GM12874 (cell line): ENCODE measurements around the gene BLTP3A.

Source experiments
- TF ChIP-seq, protein P1 (sequence below): IDR thresholded peaks from 2 replicates; pipeline ENCODE4 v1.5.1; 2011; ENCODE audit warnings: low read depth, mild to moderate bottlenecking, control low read depth, low read length, moderate library complexity; ENCODE audit not compliant: insufficient read depth

The BLTP3A gene

DNA sequence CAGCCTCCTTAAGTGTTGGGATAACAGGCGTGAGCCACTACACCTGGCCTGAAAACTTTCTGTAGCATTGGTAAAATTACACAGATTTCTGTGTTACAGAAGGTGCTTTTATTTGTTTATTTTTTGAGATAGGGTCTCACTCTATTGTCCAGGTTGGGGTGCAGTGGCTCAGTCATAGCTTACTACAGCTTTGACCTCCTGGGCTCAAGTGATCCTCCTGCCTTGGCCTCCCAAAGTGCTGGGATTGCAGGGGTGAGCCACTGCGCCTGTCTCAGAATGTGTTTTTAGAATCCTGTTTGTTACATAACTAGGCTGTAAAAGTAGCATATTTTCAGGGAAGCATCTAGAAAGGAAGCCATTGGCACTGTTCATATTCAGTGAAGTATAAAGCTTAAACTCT is 16.9 kb upstream of the BLTP3A start:
- TF ChIP-seq, protein P1, sequence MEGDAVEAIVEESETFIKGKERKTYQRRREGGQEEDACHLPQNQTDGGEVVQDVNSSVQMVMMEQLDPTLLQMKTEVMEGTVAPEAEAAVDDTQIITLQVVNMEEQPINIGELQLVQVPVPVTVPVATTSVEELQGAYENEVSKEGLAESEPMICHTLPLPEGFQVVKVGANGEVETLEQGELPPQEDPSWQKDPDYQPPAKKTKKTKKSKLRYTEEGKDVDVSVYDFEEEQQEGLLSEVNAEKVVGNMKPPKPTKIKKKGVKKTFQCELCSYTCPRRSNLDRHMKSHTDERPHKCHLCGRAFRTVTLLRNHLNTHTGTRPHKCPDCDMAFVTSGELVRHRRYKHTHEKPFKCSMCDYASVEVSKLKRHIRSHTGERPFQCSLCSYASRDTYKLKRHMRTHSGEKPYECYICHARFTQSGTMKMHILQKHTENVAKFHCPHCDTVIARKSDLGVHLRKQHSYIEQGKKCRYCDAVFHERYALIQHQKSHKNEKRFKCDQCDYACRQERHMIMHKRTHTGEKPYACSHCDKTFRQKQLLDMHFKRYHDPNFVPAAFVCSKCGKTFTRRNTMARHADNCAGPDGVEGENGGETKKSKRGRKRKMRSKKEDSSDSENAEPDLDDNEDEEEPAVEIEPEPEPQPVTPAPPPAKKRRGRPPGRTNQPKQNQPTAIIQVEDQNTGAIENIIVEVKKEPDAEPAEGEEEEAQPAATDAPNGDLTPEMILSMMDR: no peak

DNA sequence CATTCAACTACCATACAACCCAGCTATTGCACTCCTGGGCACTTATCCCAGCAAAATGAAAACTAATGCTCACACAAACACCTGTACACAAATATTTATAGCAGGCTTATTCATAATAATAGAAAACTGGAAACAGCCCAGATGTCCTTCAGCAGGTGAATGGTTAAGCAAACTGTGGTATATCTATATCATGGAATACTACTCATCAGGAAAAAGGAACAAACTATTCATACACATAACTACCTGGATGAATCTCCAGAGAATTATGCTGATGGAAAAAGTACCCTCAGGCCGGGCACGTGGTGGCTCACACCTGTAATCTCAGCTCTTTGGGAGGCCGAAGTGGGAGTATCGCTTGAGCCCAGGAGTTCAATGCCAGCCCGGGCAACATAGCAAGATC is 3.8 kb upstream of the BLTP3A start:
- TF ChIP-seq, protein P1: no peak

- TF ChIP-seq, protein P1: 0 out of 2 replicates have a peak, but pooled peaks have one; percentile 14
These were observed 651 bp upstream of the BLTP3A start for GRCh38 chr6:34791164-34791700.

DNA sequence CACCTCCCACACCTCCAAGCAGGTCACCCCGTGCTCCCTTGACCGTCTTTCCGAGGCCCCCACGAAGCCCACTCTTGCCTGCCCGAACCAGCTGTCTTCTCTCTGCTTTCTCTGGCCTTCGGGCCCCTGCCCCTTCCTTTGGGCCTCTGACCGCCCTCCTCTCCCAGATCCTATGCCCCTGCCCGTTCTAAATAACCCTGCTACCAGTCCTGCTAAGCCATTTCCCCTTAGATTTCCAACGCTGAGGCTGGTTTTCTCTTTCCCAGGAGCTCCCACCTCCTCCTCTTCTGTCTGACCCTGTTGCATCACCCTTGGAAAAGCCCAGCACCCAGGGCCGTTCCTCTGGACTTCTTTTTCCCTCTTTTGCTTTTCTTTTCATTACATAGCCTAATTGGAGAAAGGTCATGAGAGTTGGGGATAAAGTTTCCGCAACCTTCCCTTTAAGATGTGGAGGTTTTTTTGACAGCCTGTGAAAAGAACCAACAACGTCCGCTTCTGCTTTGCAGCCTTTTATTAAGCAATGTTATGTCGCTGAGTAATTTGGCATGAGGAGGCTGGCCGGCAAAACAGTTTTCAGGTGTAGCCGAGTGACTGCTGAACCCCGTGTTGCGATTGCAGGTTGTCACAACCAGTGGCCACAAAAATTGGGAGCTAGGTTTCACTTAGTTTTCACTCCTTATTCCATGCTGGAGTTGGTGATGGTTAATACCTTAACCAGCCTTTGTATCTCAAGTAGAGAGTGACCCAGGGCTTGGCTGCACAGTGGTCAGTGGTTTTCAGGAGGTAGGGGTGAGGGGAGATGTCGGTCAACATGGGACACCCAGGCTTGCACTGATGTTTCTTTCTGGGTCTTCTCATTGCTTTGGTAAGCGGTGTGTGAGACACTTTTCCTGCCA is 970 bp downstream of the BLTP3A start:
- TF ChIP-seq, protein P1: no peak

- TF ChIP-seq, protein P1: no peak
These were observed 2.0 kb downstream of the BLTP3A start for GRCh38 chr6:34793877-34794276.

- TF ChIP-seq, protein P1: no peak
These were observed 4.0 kb downstream of the BLTP3A start for GRCh38 chr6:34795836-34796425.

- TF ChIP-seq, protein P1: no peak
These were observed 6.2 kb downstream of the BLTP3A start for GRCh38 chr6:34798057-34798456.
